GM15510 (cell line): ENCODE data around the gene CDC6.

Source experiments
- POLR2A ChIP-seq: IDR thresholded peaks from 3 replicates; pipeline ENCODE4 v1.6.1; 2011; ENCODE audit warnings: borderline replicate concordance; ENCODE audit not compliant: insufficient read length; ENCODE audit errors: extremely low read depth

CDC6 gene

GRCh38 chr17:40333781-40334448, 46.2 kb downstream of the CDC6 start:
- no peak for TF ChIP-seq POLR2A

- TF ChIP-seq POLR2A: no peak
Observed at GRCh38 chr17:40335620-40336019, 47.9 kb downstream of the CDC6 start.

- no peak for TF ChIP-seq POLR2A
Observed at GRCh38 chr17:40337351-40337750, 49.7 kb downstream of the CDC6 start.

- no peak for TF ChIP-seq POLR2A
Observed at GRCh38 chr17:40338058-40338457, 50.4 kb downstream of the CDC6 start.

- TF ChIP-seq POLR2A: no peak
Observed at GRCh38 chr17:40338941-40339649, 51.4 kb downstream of the CDC6 start.

GRCh38 chr17:40340327-40340726, 52.6 kb downstream of the CDC6 start:
- no peak for TF ChIP-seq POLR2A

- TF ChIP-seq POLR2A: no peak
Observed at GRCh38 chr17:40340880-40341807, 53.5 kb downstream of the CDC6 start.

- TF ChIP-seq POLR2A: no peak
Observed at GRCh38 chr17:40341808-40342503, 54.3 kb downstream of the CDC6 start.

GRCh38 chr17:40342504-40343218, 55.0 kb downstream of the CDC6 start:
- no peak for TF ChIP-seq POLR2A

GRCh38 chr17:40343219-40344119, 55.8 kb downstream of the CDC6 start:
- no peak for TF ChIP-seq POLR2A

GRCh38 chr17:40344421-40345160, 56.9 kb downstream of the CDC6 start:
- no peak for TF ChIP-seq POLR2A
